Common myeloid progenitor, CD34-positive (primary cell): ENCODE measurements around the gene FRRS1L.

Source experiments
- CTCF ChIA-PET: fragments of 350-600 bp; sonication (Branson Sonifier 250); formaldehyde crosslinking; loops from one replicate; lab custom pipeline; 2021; ENCODE audit warnings: antibody characterized with exemption; lab: Charles Lee
- POLR2A ChIA-PET: fragments of 350-600 bp; sonication (Branson Sonifier 250); formaldehyde crosslinking; loops from one replicate; lab custom pipeline; 2021; ENCODE audit warnings: antibody characterized with exemption; lab: Charles Lee
- DNase-seq, 3 donors: peaks; one replicate each; pipeline versions ENCODE4 v3.0.0 to v3.0.0-alpha.2; 2013
- H3K27ac ChIP-seq, 2 experiments: 1 replicate in 1 of 2; 2 replicates in 1 of 2; pipeline ENCODE4 v1.7.0; 2013; ENCODE audit warnings: inconsistent platforms in 2 of 2, low read length in 2 of 2, mild to moderate bottlenecking in 2 of 2, low read depth in 1 of 2, moderate library complexity in 1 of 2; ENCODE audit not compliant: severe bottlenecking in 2 of 2, insufficient read depth in 1 of 2, poor library complexity in 1 of 2
- H3K27me3 ChIP-seq, 5 experiments: replicated peaks in 2 of 5; 1 replicate in 3 of 5; 2 replicates in 2 of 5; pipeline versions ENCODE4 v1.6.1 to v1.7.0; 2013; ENCODE audit warnings: low read length in 4 of 5, mild to moderate bottlenecking in 2 of 5, moderate library complexity in 2 of 5, inconsistent platforms in 1 of 5; ENCODE audit not compliant: insufficient read depth in 5 of 5, control insufficient read depth in 4 of 5
- H3K36me3 ChIP-seq, 4 experiments: 1 replicate in 2 of 4; 2 replicates in 2 of 4; pipeline versions ENCODE4 v1.6.1 to v1.7.0; 2013; ENCODE audit warnings: low read length in 3 of 4, control low read depth in 1 of 4, mild to moderate bottlenecking in 1 of 4; ENCODE audit not compliant: control insufficient read depth in 4 of 4, insufficient read depth in 4 of 4
- H3K4me1 ChIP-seq, 4 experiments: 1 replicate in 3 of 4; 2 replicates in 1 of 4; pipeline versions ENCODE4 v1.6.1 to v1.7.1; 2013; ENCODE audit warnings: low read length in 3 of 4, mild to moderate bottlenecking in 3 of 4, control low read depth in 1 of 4, inconsistent platforms in 1 of 4, moderate library complexity in 1 of 4; ENCODE audit not compliant: control insufficient read depth in 4 of 4, insufficient read depth in 4 of 4; ENCODE audit errors: control extremely low read depth in 1 of 4
- H3K4me3 ChIP-seq, 7 experiments: 1 replicate in 4 of 7; 2 replicates in 3 of 7; pipeline versions ENCODE4 v1.5.1 to v1.7.0; 2013; ENCODE audit warnings: mild to moderate bottlenecking in 7 of 7, low read length in 6 of 7, moderate library complexity in 6 of 7, inconsistent platforms in 2 of 7, low read depth in 2 of 7, control low read depth in 1 of 7; ENCODE audit not compliant: insufficient read depth in 4 of 7, control insufficient read depth in 1 of 7; ENCODE audit errors: extremely low read depth in 1 of 7
- H3K9me3 ChIP-seq, 5 experiments: 1 replicate in 4 of 5; 2 replicates in 1 of 5; pipeline versions ENCODE4 v1.6.1 to v1.7.1; 2013; ENCODE audit warnings: low read length in 4 of 5, mild to moderate bottlenecking in 2 of 5, inconsistent platforms in 1 of 5, low read depth in 1 of 5, moderate library complexity in 1 of 5; ENCODE audit not compliant: control insufficient read depth in 4 of 5, insufficient read depth in 2 of 5; ENCODE audit errors: control extremely low read depth in 1 of 5
- WGBS: methylation state at CpG from one replicate; pipeline ENCODE4 v1.1.5; 2013; ENCODE audit not compliant: insufficient coverage; 5-methylcytosine and 5-hydroxymethylcytosine counted together

FRRS1L gene

DNA sequence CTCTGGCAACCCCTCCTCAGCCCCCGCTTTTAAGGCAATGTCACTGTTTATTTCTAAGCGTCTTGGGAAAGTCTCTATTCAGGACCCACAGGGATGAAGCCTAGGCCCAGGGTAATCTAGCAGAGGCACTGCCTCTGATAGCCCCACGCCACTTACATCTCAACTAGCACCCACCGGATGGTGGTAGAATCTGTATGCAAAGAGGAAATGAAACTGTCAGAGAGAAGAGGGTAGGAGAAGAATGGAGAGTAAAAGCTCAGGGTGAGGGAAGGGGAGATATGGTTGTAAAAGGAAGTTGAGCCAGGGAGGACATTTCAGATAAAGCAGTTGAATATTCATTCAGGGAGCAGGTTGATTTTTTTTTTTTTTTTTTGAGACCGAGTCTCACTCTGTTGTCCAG lies 3.0 kb downstream of the FRRS1L start:
- DNase-seq, result peak in 2 of 3 donors; percentile 13 to 46
- ChIA-PET CTCF (no interaction called here), POLR2A (no interaction called here)
- peaks cover 0 to 16% (median 9%) of the 10 kb centered on the region in 5 experiments for H3K9me3 ChIP-seq
- H3K27ac ChIP-seq, result no peak overlapping the region
- no peaks in the 10 kb centered on the region for H3K36me3 ChIP-seq
- peaks cover 6 to 59% (median 24%) of the 10 kb centered on the region in 5 experiments for H3K27me3 ChIP-seq
- H3K4me1 ChIP-seq, result peaks cover 0 to 5% (median 1%) of the 10 kb centered on the region in 4 experiments
- no peak overlapping the region for H3K4me3 ChIP-seq
- 80% methylated on average over 1 of the region's 5 CpGs for WGBS

DNA sequence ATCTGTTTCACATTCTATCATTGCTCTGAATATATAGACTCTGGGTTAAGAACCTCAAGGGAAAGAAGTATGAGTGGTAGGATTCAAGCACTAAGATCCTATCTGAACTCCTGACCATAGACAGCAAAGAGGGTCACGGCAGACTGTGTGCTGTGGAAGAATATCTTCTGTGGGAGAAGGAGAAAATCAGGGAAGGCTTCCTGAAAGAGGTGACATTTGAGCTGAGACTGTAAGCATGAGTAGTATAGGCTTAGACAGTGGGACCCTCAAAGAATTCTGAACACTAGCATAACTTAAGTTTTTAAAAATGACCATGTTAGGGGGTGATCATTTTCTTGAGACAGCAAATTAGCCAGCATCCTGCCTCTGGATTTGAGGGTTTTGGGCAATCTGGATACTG lies 3.9 kb downstream of the FRRS1L start:
- Histone ChIP-seq H3K4me3 (no peak overlapping the region), H3K36me3 (no peaks in the 10 kb centered on the region), H3K4me1 (peaks cover 0 to 5% (median 1%) of the 10 kb centered on the region in 4 experiments), H3K27ac (no peak overlapping the region), H3K9me3 (peaks cover 0 to 16% (median 9%) of the 10 kb centered on the region in 5 experiments), H3K27me3 (peaks cover 5 to 54% (median 24%) of the 10 kb centered on the region in 5 experiments)
- ChIA-PET POLR2A (no interaction called here), CTCF (no interaction called here)
- 100% methylated on average over 1 of the region's 1 CpG for WGBS
- DNase-seq, result no peak

DNA sequence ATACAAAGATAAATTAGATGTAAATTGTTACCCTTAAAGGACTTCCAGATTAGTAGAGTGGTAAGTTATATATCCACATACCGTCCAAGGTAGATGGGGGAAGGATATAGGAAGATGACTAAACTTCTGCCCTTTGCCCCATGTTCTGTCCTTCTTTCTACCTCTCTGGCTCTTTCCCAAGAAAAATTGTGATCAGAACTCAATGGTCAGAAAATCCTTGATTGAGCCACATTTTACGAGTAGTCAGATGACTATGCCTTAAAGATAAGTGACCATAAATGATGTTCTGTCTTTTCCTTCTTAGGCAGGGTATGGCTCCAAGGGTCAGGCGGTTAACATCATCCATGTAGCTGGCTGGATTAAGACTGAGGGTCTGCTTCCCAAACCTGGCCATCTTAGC lies 4.4 kb downstream of the FRRS1L start:
- Histone ChIP-seq H3K36me3 (no peaks in the 10 kb centered on the region), H3K4me3 (no peak overlapping the region), H3K27ac (no peak overlapping the region), H3K4me1 (peaks cover 0 to 5% (median 1%) of the 10 kb centered on the region in 4 experiments), H3K9me3 (peaks cover 0 to 16% (median 9%) of the 10 kb centered on the region in 5 experiments), H3K27me3 (peaks cover 0 to 50% (median 22%) of the 10 kb centered on the region in 5 experiments)
- 94% methylated on average over 2 of the region's 3 CpGs for WGBS
- ChIA-PET POLR2A (no interaction called here), CTCF (no interaction called here)
- no peak for DNase-seq

DNA sequence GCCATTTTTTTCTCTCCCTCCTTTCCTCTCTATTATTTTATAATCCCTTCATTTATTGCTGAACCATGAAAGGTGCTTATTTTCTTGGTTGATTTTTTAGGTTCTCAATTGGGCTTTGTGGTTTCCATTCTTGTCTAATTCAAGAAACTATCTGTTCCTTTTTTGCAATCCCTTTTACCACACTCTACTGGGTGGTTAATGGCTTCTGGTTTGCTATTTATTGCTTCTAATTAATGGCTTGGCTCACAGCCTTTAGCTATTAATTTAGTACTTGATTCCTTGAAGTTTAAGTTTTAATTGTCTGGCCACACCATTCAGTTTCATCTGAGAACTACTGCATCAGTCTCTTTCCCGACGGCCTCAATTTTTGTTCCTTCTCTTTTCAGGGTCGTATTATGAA lies 5.6 kb downstream of the FRRS1L start:
- peaks cover 0 to 41% (median 16%) of the 10 kb centered on the region in 5 experiments for H3K27me3 ChIP-seq
- H3K4me1 ChIP-seq, result no peaks in the 10 kb centered on the region
- no peaks in the 10 kb centered on the region for H3K36me3 ChIP-seq
- peaks cover 0 to 16% (median 9%) of the 10 kb centered on the region in 5 experiments for H3K9me3 ChIP-seq
- H3K27ac ChIP-seq, result no peak overlapping the region
- H3K4me3 ChIP-seq, result no peak overlapping the region
- ChIA-PET CTCF (no interaction called here), POLR2A (no interaction called here)
- DNase-seq, result no peak
- 100% methylated on average over 1 of the region's 3 CpGs for WGBS

DNA sequence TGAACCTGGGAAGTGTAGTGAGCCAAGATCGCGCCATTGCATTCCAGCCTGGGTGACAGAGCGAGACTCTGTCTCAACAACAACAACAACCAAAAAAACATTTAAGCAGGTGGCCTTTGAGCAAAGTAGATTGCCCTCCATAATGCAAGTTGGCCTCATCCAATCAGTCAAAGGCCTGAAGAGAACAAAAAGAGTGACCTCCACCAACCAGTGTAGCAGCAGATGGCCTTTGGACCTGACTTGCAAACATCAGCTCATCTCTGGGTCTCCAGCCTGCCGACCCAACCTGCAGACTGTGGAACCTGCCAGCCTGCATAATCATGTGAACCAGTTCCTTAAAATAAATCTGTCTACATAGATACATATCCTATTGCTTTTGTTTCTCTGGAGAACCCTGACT lies 7.5 kb downstream of the FRRS1L start:
- ChIA-PET POLR2A (no interaction called here), CTCF (no interaction called here)
- H3K27ac ChIP-seq, result no peak overlapping the region
- 88% methylated on average over 4 of the region's 4 CpGs for WGBS
- DNase-seq, result no peak
- H3K27me3 ChIP-seq, result peaks cover 0 to 23% (median 9%) of the 10 kb centered on the region in 5 experiments
- H3K36me3 ChIP-seq, result no peaks in the 10 kb centered on the region
- H3K4me1 ChIP-seq, result no peaks in the 10 kb centered on the region
- H3K4me3 ChIP-seq, result no peak overlapping the region
- peaks cover 0 to 1% (median 0%) of the 10 kb centered on the region in 5 experiments for H3K9me3 ChIP-seq

DNA sequence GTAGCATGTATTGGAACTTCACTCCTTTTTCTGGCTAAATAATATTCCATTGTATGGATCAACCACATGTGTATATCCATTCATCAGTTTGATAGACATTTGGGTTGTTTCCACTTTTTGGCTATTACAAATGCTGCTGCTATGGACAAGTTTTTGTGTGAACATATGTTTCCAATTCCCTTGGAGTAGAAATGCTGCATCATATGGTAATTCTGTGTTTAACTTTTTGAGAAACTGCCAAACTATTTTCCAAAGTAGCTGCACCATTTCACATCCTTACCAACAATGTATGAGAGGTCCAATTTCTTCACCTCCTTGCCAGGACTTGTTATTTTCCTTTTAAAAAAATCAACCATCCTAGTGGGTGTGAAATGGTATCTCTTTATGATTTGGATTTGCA lies 8.4 kb downstream of the FRRS1L start:
- DNase-seq, result no peak
- peaks cover 0 to 7% (median 4%) of the 10 kb centered on the region in 5 experiments for H3K9me3 ChIP-seq
- CTCF ChIA-PET, result no interaction called here

DNA sequence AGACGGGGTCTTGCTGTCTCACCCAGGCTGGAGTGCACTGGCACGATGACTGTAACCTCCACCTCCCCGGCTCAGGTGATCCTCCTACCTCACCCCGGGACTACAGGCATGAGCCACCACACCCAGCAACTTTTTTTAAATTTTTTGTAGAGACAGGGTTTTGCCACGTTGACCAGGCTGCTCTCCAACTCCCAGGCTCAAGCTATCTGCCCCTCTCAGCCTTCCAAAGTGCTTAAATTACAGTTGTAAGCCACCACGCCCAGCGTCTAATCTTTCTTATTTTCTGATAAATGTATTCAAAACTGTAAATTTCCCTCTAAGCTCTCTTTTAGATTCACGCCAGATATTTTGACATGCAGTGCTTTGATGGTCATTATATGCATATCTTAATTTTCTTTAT lies 10.3 kb downstream of the FRRS1L start:
- Histone ChIP-seq H3K27me3 (peaks cover 0 to 8% (median 0%) of the 10 kb centered on the region in 5 experiments), H3K4me3 (no peak overlapping the region), H3K4me1 (no peaks in the 10 kb centered on the region), H3K27ac (no peak overlapping the region), H3K9me3 (peaks cover 0 to 15% (median 10%) of the 10 kb centered on the region in 5 experiments), H3K36me3 (no peaks in the 10 kb centered on the region)
- 98% methylated on average over 5 of the region's 8 CpGs for WGBS
- DNase-seq, result peak in 1 of 3 donors; percentile 31
- ChIA-PET POLR2A (no interaction called here), CTCF (no interaction called here)

More for the DNA sequence above, 8.4 kb downstream of the FRRS1L start:
- POLR2A ChIA-PET, result no interaction called here
- H3K27me3 ChIP-seq, result peaks cover 0 to 16% (median 3%) of the 10 kb centered on the region in 5 experiments
- no peak overlapping the region for H3K4me3 ChIP-seq
- H3K27ac ChIP-seq, result no peak overlapping the region
- no peaks in the 10 kb centered on the region for H3K36me3 ChIP-seq
- no peaks in the 10 kb centered on the region for H3K4me1 ChIP-seq
